ENCODE data around the gene GAA.

DNA sequence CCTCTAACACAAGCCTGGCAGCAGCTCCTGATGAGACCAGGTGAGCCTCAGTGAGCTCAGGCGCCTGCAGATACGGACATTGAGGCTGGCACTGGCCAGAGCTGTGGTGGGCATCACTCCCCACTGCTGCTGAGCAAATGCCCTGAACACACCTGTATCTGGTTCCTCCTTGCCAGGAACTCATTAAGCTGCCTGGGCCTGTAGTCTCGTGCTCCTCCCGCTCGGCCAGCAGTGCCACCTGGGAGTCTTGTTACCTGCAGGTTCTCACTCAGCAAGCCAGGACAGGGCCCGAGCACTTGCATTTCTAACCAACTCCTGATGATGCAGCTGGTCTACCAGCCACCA lies 32.2 kb downstream of the GAA start:
- TF ChIP-seq, protein P1, sequence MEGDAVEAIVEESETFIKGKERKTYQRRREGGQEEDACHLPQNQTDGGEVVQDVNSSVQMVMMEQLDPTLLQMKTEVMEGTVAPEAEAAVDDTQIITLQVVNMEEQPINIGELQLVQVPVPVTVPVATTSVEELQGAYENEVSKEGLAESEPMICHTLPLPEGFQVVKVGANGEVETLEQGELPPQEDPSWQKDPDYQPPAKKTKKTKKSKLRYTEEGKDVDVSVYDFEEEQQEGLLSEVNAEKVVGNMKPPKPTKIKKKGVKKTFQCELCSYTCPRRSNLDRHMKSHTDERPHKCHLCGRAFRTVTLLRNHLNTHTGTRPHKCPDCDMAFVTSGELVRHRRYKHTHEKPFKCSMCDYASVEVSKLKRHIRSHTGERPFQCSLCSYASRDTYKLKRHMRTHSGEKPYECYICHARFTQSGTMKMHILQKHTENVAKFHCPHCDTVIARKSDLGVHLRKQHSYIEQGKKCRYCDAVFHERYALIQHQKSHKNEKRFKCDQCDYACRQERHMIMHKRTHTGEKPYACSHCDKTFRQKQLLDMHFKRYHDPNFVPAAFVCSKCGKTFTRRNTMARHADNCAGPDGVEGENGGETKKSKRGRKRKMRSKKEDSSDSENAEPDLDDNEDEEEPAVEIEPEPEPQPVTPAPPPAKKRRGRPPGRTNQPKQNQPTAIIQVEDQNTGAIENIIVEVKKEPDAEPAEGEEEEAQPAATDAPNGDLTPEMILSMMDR (IDR thresholded peaks at IDR 0.05; ENCODE audit: insufficient read depth, low read depth, low read length), result no peak
- TF ChIP-seq EZH2 (IDR thresholded peaks at IDR 0.05; ENCODE audit: insufficient read depth, low read length), result no peak
